HepG2 (cell line): ENCODE data around the gene CLDND2. TPM values are rescaled to one million over a fixed set of nuclear protein-coding genes. Genes with fewer than 3 reads are reported as not detected.

Experiments
- GATA4 ChIP-seq: sonication (generic); IDR thresholded peaks from 2 replicates; pipeline ENCODE4 v1.6.1; 2016; ENCODE audit warnings: antibody characterized with exemption, low read depth, borderline replicate concordance
- GTF3A ChIP-seq: sonication (generic); formaldehyde crosslinking; conservative IDR thresholded peaks from 2 replicates; pipeline ENCODE4 v1.4.0; 2020; ENCODE audit warnings: mild to moderate bottlenecking, missing genetic modification reagents
- KAT8 ChIP-seq: IDR thresholded peaks from 2 replicates; pipeline ENCODE4 v1.6.1; 2016; ENCODE audit warnings: missing genetic modification reagents, missing compliant biosample characterization
- KDM1A ChIP-seq: IDR thresholded peaks from 2 replicates; pipeline ENCODE4 v1.6.1; 2016; ENCODE audit warnings: missing compliant biosample characterization
- KLF15 ChIP-seq: sonication (generic); formaldehyde crosslinking; IDR thresholded peaks from 2 replicates; pipeline ENCODE4 v1.8.1; 2023; ENCODE audit warnings: borderline replicate concordance, mild to moderate bottlenecking, inconsistent platforms, missing genetic modification reagents, mixed read lengths
- NCOA5 ChIP-seq: sonication (generic); formaldehyde crosslinking; IDR thresholded peaks from 2 replicates; pipeline ENCODE4 v1.4.0; 2020; ENCODE audit warnings: missing genetic modification reagents
- RBFOX2 ChIP-seq: fragments of 200-400 bp; formaldehyde crosslinking; IDR thresholded peaks from 2 replicates; pipeline ENCODE4 v1.6.1; 2017; ENCODE audit warnings: low read depth, mild to moderate bottlenecking, low read length
- REL ChIP-seq: sonication (generic); formaldehyde crosslinking; conservative IDR thresholded peaks from 2 replicates; pipeline ENCODE4 v1.8.0; 2022; ENCODE audit warnings: mild to moderate bottlenecking, missing genetic modification reagents, moderate library complexity
- STAG1 ChIP-seq: sonication (generic); formaldehyde crosslinking; IDR thresholded peaks from 2 replicates; pipeline ENCODE4 v1.4.0; 2020; ENCODE audit warnings: missing genetic modification reagents
- ZMYM4 ChIP-seq: sonication (generic); formaldehyde crosslinking; IDR thresholded peaks from 2 replicates; pipeline ENCODE4 v1.8.1; 2023; ENCODE audit warnings: mild to moderate bottlenecking, missing genetic modification reagents
- ZNF274 ChIP-seq: sonication (generic); formaldehyde crosslinking; IDR thresholded peaks from 2 replicates; pipeline ENCODE4 v1.5.1; 2020; ENCODE audit warnings: mild to moderate bottlenecking, missing genetic modification reagents
- ZNF382 ChIP-seq: sonication (generic); formaldehyde crosslinking; IDR thresholded peaks from 2 replicates; pipeline ENCODE4 v1.5.0; 2020; ENCODE audit warnings: missing genetic modification reagents, mild to moderate bottlenecking, borderline replicate concordance
- polyA plus RNA-seq, 8 experiments: library from polyadenylated mRNA; depleted of rRNA in 3 of 8; stranded (reverse) in 7 of 8; unstranded in 1 of 8; fragments of >200 nt; fragmentation: Illumina TruSeq in 4 of 8; extraction: Trizol in 4 of 8; gene quantifications; 2 replicates each; pipeline versions ENCODE4 v1.2.1 to v1.2.3, GENCODE V29; 2011 to 2016; ENCODE audit warnings: low read depth in 4 of 8, missing spikeins in 1 of 8, mixed read lengths in 1 of 8; ENCODE audit not compliant: insufficient read depth in 1 of 8
- total RNA-seq, 5 experiments: library from RNA; depleted of rRNA; stranded (reverse); fragments of >200 nt; fragmentation: Illumina TruSeq; extraction: Trizol; gene quantifications; 2 replicates each; pipeline ENCODE4 v1.2.3, GENCODE V29; 2016; ENCODE audit warnings: low read depth in 1 of 5
- TF ChIP-seq, protein P1 (sequence below): IDR thresholded peaks from 2 replicates; pipeline ENCODE4 v1.6.1; 2016; ENCODE audit warnings: low read depth, missing genetic modification reagents, missing compliant biosample characterization
- TF ChIP-seq, protein P2 (sequence below): sonication (generic); formaldehyde crosslinking; IDR thresholded peaks from 2 replicates; pipeline ENCODE4 v1.5.1; 2020; ENCODE audit warnings: mild to moderate bottlenecking, moderate library complexity, missing genetic modification reagents
- TF ChIP-seq, protein P3 (sequence below): sonication (generic); formaldehyde crosslinking; IDR thresholded peaks from 2 replicates; pipeline ENCODE4 v1.4.0; 2020; ENCODE audit warnings: missing genetic modification reagents
- TF ChIP-seq, protein P4 (sequence below): sonication (generic); formaldehyde crosslinking; IDR thresholded peaks from 2 replicates; pipeline ENCODE4 v1.5.0; 2020; ENCODE audit warnings: missing genetic modification reagents
- TF ChIP-seq, protein P5 (sequence below): sonication (generic); formaldehyde crosslinking; IDR thresholded peaks from 2 replicates; pipeline ENCODE4 v1.8.1; 2023; ENCODE audit warnings: mild to moderate bottlenecking, missing genetic modification reagents

The CLDND2 gene
- total and polyA plus RNA-seq, 2 of the 13 experiments (the other 11 are each of a cell fraction or from before 2014, with no cell fraction given): 0.84 to 1.8 TPM

DNA sequence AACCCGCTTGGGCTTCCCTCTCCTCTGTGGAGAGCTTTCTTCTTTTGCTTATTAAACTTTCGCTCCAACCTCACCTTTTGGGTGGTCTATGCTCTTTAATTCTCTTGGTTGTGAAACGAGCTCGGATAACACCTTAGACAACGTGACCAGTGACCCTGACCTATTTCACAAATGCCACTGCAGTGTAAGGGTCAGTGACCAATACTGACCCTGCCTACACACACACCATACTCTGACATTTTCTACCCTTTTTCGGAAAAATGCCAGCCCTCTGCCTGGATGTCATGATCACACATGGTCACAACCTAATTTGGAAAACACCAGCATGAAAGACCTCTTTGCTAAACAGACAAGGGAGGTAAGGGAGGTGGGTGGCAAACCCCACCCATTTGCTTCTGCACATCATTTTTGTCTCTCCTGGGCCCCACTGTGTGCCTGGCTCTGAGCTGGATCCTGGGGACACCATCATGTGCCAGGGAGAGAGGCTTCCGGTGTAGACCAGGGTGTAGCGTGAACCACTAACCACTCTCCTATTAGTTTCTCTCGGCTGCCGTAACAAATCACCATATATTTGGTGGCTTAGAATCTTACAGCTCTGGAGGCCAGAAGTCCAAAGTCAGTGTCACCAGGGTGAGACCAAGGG is 12.5 kb downstream of the CLDND2 start (continued):
- TF ChIP-seq, protein P1, sequence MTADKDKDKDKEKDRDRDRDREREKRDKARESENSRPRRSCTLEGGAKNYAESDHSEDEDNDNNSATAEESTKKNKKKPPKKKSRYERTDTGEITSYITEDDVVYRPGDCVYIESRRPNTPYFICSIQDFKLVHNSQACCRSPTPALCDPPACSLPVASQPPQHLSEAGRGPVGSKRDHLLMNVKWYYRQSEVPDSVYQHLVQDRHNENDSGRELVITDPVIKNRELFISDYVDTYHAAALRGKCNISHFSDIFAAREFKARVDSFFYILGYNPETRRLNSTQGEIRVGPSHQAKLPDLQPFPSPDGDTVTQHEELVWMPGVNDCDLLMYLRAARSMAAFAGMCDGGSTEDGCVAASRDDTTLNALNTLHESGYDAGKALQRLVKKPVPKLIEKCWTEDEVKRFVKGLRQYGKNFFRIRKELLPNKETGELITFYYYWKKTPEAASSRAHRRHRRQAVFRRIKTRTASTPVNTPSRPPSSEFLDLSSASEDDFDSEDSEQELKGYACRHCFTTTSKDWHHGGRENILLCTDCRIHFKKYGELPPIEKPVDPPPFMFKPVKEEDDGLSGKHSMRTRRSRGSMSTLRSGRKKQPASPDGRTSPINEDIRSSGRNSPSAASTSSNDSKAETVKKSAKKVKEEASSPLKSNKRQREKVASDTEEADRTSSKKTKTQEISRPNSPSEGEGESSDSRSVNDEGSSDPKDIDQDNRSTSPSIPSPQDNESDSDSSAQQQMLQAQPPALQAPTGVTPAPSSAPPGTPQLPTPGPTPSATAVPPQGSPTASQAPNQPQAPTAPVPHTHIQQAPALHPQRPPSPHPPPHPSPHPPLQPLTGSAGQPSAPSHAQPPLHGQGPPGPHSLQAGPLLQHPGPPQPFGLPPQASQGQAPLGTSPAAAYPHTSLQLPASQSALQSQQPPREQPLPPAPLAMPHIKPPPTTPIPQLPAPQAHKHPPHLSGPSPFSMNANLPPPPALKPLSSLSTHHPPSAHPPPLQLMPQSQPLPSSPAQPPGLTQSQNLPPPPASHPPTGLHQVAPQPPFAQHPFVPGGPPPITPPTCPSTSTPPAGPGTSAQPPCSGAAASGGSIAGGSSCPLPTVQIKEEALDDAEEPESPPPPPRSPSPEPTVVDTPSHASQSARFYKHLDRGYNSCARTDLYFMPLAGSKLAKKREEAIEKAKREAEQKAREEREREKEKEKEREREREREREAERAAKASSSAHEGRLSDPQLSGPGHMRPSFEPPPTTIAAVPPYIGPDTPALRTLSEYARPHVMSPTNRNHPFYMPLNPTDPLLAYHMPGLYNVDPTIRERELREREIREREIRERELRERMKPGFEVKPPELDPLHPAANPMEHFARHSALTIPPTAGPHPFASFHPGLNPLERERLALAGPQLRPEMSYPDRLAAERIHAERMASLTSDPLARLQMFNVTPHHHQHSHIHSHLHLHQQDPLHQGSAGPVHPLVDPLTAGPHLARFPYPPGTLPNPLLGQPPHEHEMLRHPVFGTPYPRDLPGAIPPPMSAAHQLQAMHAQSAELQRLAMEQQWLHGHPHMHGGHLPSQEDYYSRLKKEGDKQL (CRISPR knock-in tag): 0 out of 2 replicates have a peak, but pooled peaks have one; percentile 56
- TF ChIP-seq KLF15 (CRISPR knock-in tag) (no peak), RBFOX2 (0 out of 2 replicates have a peak, but pooled peaks have one; percentile 26), STAG1 (CRISPR knock-in tag) (no peak), GATA4 (peak; percentile 87), ZMYM4 (peak; percentile 60; the same call in 1 of the 2 replicates), NCOA5 (CRISPR knock-in tag) (no peak), KDM1A (CRISPR knock-in tag) (peak; percentile 64; the same call in 1 of the 2 replicates), ZNF382 (CRISPR knock-in tag) (no peak), KAT8 (0 out of 2 replicates have a peak, but pooled peaks have one; percentile 39), REL (CRISPR knock-in tag) (no peak), ZNF274 (no peak), GTF3A (CRISPR knock-in tag) (no peak)
- TF ChIP-seq, protein P2, sequence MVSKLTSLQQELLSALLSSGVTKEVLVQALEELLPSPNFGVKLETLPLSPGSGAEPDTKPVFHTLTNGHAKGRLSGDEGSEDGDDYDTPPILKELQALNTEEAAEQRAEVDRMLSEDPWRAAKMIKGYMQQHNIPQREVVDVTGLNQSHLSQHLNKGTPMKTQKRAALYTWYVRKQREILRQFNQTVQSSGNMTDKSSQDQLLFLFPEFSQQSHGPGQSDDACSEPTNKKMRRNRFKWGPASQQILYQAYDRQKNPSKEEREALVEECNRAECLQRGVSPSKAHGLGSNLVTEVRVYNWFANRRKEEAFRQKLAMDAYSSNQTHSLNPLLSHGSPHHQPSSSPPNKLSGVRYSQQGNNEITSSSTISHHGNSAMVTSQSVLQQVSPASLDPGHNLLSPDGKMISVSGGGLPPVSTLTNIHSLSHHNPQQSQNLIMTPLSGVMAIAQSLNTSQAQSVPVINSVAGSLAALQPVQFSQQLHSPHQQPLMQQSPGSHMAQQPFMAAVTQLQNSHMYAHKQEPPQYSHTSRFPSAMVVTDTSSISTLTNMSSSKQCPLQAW (CRISPR knock-in tag): no peak
- TF ChIP-seq, protein P3, sequence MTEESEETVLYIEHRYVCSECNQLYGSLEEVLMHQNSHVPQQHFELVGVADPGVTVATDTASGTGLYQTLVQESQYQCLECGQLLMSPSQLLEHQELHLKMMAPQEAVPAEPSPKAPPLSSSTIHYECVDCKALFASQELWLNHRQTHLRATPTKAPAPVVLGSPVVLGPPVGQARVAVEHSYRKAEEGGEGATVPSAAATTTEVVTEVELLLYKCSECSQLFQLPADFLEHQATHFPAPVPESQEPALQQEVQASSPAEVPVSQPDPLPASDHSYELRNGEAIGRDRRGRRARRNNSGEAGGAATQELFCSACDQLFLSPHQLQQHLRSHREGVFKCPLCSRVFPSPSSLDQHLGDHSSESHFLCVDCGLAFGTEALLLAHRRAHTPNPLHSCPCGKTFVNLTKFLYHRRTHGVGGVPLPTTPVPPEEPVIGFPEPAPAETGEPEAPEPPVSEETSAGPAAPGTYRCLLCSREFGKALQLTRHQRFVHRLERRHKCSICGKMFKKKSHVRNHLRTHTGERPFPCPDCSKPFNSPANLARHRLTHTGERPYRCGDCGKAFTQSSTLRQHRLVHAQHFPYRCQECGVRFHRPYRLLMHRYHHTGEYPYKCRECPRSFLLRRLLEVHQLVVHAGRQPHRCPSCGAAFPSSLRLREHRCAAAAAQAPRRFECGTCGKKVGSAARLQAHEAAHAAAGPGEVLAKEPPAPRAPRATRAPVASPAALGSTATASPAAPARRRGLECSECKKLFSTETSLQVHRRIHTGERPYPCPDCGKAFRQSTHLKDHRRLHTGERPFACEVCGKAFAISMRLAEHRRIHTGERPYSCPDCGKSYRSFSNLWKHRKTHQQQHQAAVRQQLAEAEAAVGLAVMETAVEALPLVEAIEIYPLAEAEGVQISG (CRISPR knock-in tag): peak; percentile 42
- TF ChIP-seq, protein P4, sequence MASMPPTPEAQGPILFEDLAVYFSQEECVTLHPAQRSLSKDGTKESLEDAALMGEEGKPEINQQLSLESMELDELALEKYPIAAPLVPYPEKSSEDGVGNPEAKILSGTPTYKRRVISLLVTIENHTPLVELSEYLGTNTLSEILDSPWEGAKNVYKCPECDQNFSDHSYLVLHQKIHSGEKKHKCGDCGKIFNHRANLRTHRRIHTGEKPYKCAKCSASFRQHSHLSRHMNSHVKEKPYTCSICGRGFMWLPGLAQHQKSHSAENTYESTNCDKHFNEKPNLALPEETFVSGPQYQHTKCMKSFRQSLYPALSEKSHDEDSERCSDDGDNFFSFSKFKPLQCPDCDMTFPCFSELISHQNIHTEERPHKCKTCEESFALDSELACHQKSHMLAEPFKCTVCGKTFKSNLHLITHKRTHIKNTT (CRISPR knock-in tag): no peak
- TF ChIP-seq, protein P5, sequence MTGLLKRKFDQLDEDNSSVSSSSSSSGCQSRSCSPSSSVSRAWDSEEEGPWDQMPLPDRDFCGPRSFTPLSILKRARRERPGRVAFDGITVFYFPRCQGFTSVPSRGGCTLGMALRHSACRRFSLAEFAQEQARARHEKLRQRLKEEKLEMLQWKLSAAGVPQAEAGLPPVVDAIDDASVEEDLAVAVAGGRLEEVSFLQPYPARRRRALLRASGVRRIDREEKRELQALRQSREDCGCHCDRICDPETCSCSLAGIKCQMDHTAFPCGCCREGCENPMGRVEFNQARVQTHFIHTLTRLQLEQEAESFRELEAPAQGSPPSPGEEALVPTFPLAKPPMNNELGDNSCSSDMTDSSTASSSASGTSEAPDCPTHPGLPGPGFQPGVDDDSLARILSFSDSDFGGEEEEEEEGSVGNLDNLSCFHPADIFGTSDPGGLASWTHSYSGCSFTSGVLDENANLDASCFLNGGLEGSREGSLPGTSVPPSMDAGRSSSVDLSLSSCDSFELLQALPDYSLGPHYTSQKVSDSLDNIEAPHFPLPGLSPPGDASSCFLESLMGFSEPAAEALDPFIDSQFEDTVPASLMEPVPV (CRISPR knock-in tag): no peak
